HL-60 (cell line): ENCODE results near the gene LMAN2.

ENCODE experiments used
- CTCF ChIP-seq: IDR thresholded peaks from one replicate; pipeline ENCODE4 v1.5.1; 2011; ENCODE audit warnings: low read length, control low read depth, inconsistent platforms; ENCODE audit not compliant: insufficient read depth
- POLR2AphosphoS5 ChIP-seq: IDR thresholded peaks from 2 replicates; pipeline ENCODE4 v1.6.1; 2012; ENCODE audit warnings: low read depth

- TF ChIP-seq CTCF (no peak), POLR2AphosphoS5 (no peak)
Measured at GRCh38 chr5:177314376-177315342, 36.8 kb downstream of the LMAN2 start.
